Gastrocnemius medialis (tissue), 4 donors: ENCODE measurements around the gene NEDD4. TPM values are rescaled to one million over a fixed set of nuclear protein-coding genes. Genes with fewer than 3 reads are reported as not detected.

Experiments used
- ATAC-seq, 2 donors: fragments of 150-250 bp; one replicate each; pipeline ENCODE4 v1.9.1; 2016
- DNase-seq, 2 donors: peaks; one replicate each; pipeline ENCODE4 v3.0.0-alpha.2; 2019
- H3K27ac ChIP-seq, 4 donors: fragments of 200-600 bp; sonication (generic); 1 replicate in 1 of 4; 2 replicates in 3 of 4; pipeline ENCODE4 v1.5.1; 2016 to 2018; ENCODE audit warnings: mild to moderate bottlenecking in 2 of 4, moderate library complexity in 1 of 4
- H3K27me3 ChIP-seq, 3 donors: fragments of 200-600 bp; sonication (generic) in 2 of 3; 1 replicate in 1 of 3; 2 replicates in 2 of 3; pipeline versions ENCODE4 v1.5.1 to v1.6.0; 2016 to 2019; ENCODE audit warnings: mild to moderate bottlenecking in 1 of 3, moderate library complexity in 1 of 3
- H3K36me3 ChIP-seq, 2 donors: fragments of 200-600 bp; sonication (generic) in 1 of 2; one replicate each; pipeline ENCODE4 v1.5.1; 2017 to 2018
- H3K4me1 ChIP-seq, 2 donors: fragments of 200-600 bp; sonication (generic) in 1 of 2; one replicate each; pipeline ENCODE4 v1.5.1; 2016 to 2017; ENCODE audit warnings: mild to moderate bottlenecking in 2 of 2
- H3K4me3 ChIP-seq, 4 donors: fragments of 200-600 bp; sonication (generic) in 3 of 4; 1 replicate in 1 of 4; 2 replicates in 3 of 4; pipeline ENCODE4 v1.5.1; 2016 to 2019; ENCODE audit warnings: mild to moderate bottlenecking in 2 of 4
- H3K9me3 ChIP-seq, 3 donors: fragments of 200-600 bp; sonication (generic) in 2 of 3; 1 replicate in 1 of 3; 2 replicates in 2 of 3; pipeline ENCODE4 v1.5.1; 2016 to 2019
- CTCF ChIP-seq, 5 experiments: fragments of 450-650 bp in 3 of 5; fragments of 200-600 bp in 2 of 5; sonication (generic) in 2 of 5; IDR thresholded peaks in 4 of 5; conservative IDR thresholded peaks in 1 of 5; 1 replicate in 4 of 5; 2 replicates in 1 of 5; pipeline ENCODE4 v1.5.1; 2016 to 2019; ENCODE audit warnings: antibody characterized with exemption in 5 of 5, mild to moderate bottlenecking in 3 of 5, moderate library complexity in 3 of 5
- POLR2A ChIP-seq, 2 donors: fragments of 450-650 bp; IDR thresholded peaks; one replicate each; pipeline ENCODE4 v1.6.1; 2017; ENCODE audit warnings: antibody characterized with exemption in 2 of 2, mild to moderate bottlenecking in 2 of 2, moderate library complexity in 2 of 2
- in situ Hi-C, 4 donors: fragments of 200-750 bp; cut with MboI; loops; one replicate each; pipeline versions ENCODE4 v1.15.0 to v1.8.0; 2017; ENCODE audit warnings: low sequenced_read_pairs in 4 of 4
- intact Hi-C: fragments of 100-400 bp; cut with DNase I; formaldehyde crosslinking; loops from one replicate; pipeline ENCODE4 v1.15.1; 2023; ENCODE audit warnings: low total_unique reads
- total RNA-seq, 4 donors: library from RNA; depleted of rRNA; stranded (reverse); fragments of >200 nt; gene quantifications; one replicate each; pipeline versions ENCODE4 v1.1.0 to v1.2.3, GENCODE V29; 2016

NEDD4 gene
- total RNA-seq, 4 donors from 2014 or later: 45.4 to 475 (median 205) TPM

GRCh38 chr15:55835866-55836265 lies 157.5 kb downstream of the NEDD4 start:
- no peak overlapping the region for H3K4me3 ChIP-seq
- H3K27ac ChIP-seq: no peak overlapping the region
- no peaks in the 10 kb centered on the region for H3K27me3 ChIP-seq
- H3K9me3 ChIP-seq: no peaks in the 10 kb centered on the region
- intact Hi-C loops (no loop called here), in situ Hi-C loops (no loop called here)
- DNase-seq (no peak), ATAC-seq (peak in 1 of 2 donors; percentile 5)
- peaks cover 4 to 97% of the 10 kb centered on the region in 2 donors for H3K36me3 ChIP-seq
- no peaks in the 10 kb centered on the region for H3K4me1 ChIP-seq
- TF ChIP-seq CTCF (IDR thresholded peaks at IDR 0.05 in 4 of 5, conservative IDR thresholded peaks at IDR 0.05 in 1 of 5): no peak

- H3K27me3 ChIP-seq: no peaks in the 10 kb centered on the region
- intact Hi-C loops (no loop called here), in situ Hi-C loops (no loop called here)
- H3K27ac ChIP-seq: no peak overlapping the region
- no peak overlapping the region for H3K4me3 ChIP-seq
- no peak for ATAC-seq
- DNase-seq: no peak
- TF ChIP-seq CTCF (IDR thresholded peaks at IDR 0.05 in 4 of 5, conservative IDR thresholded peaks at IDR 0.05 in 1 of 5): no peak
- TF ChIP-seq POLR2A (IDR thresholded peaks at IDR 0.05): no peak
- peaks cover 4 to 99% of the 10 kb centered on the region in 2 donors for H3K36me3 ChIP-seq
- no peaks in the 10 kb centered on the region for H3K4me1 ChIP-seq
- H3K9me3 ChIP-seq: no peaks in the 10 kb centered on the region
Measured at GRCh38 chr15:55834331-55834730, 159.1 kb downstream of the NEDD4 start.

- ATAC-seq: no peak
- Histone ChIP-seq H3K4me3 (no peak overlapping the region), H3K9me3 (no peaks in the 10 kb centered on the region), H3K27ac (no peak overlapping the region), H3K27me3 (no peaks in the 10 kb centered on the region), H3K36me3 (peaks cover 0 to 66% of the 10 kb centered on the region in 2 donors), H3K4me1 (no peaks in the 10 kb centered on the region)
- in situ Hi-C loops (no loop called here), intact Hi-C loops (no loop called here)
- no peak for TF ChIP-seq CTCF (IDR thresholded peaks at IDR 0.05 in 4 of 5, conservative IDR thresholded peaks at IDR 0.05 in 1 of 5)
- TF ChIP-seq POLR2A (IDR thresholded peaks at IDR 0.05): no peak
- no peak for DNase-seq
Measured at GRCh38 chr15:55829826-55830225, 163.6 kb downstream of the NEDD4 start.

GRCh38 chr15:55827955-55828354 lies 165.5 kb downstream of the NEDD4 start:
- no peaks in the 10 kb centered on the region for H3K27me3 ChIP-seq
- H3K9me3 ChIP-seq: no peaks in the 10 kb centered on the region
- ATAC-seq: no peak
- no peak for TF ChIP-seq CTCF (IDR thresholded peaks at IDR 0.05 in 4 of 5, conservative IDR thresholded peaks at IDR 0.05 in 1 of 5)
- TF ChIP-seq POLR2A (IDR thresholded peaks at IDR 0.05): no peak
- peaks cover 0 to 48% of the 10 kb centered on the region in 2 donors for H3K36me3 ChIP-seq
- no peak for DNase-seq
- H3K4me3 ChIP-seq: no peak overlapping the region
- no peaks in the 10 kb centered on the region for H3K4me1 ChIP-seq
- intact Hi-C loops (no loop called here), in situ Hi-C loops (no loop called here)
- no peak overlapping the region for H3K27ac ChIP-seq

GRCh38 chr15:55827204-55827603 lies 166.2 kb downstream of the NEDD4 start:
- Histone ChIP-seq H3K9me3 (no peaks in the 10 kb centered on the region), H3K4me1 (no peaks in the 10 kb centered on the region), H3K27ac (no peak overlapping the region), H3K36me3 (peaks cover 0 to 40% of the 10 kb centered on the region in 2 donors), H3K4me3 (no peak overlapping the region), H3K27me3 (no peaks in the 10 kb centered on the region)
- ATAC-seq (no peak), DNase-seq (no peak)
- no peak for TF ChIP-seq CTCF (IDR thresholded peaks at IDR 0.05 in 4 of 5, conservative IDR thresholded peaks at IDR 0.05 in 1 of 5)
- no peak for TF ChIP-seq POLR2A (IDR thresholded peaks at IDR 0.05)
- in situ Hi-C loops (no loop called here), intact Hi-C loops (no loop called here)
